Inferior parietal cortex (tissue), 1 donor: ENCODE results near the gene MS4A12.
A peak's percentile ranks its signal among the peaks of the same experiment; 100 is the strongest.
"Not testable (repeated sequence)": the region's sequence is repeated elsewhere in the genome, so short reads cannot be mapped to it uniquely, and the experiment has no call there.

Experiments
- DNase-seq: peaks from one replicate; pipeline ENCODE4 v3.0.0-alpha.2; 2016; ENCODE audit errors: extremely low spot score

MS4A12 gene

GRCh38 chr11:60492488-60493009 lies at the start of gene MS4A12:
Gene MS4A12, plus strand, starts transcription at chr11:60492778. Its CDS starts 4,541 bp downstream, at chr11:60497319.
- DNase-seq: no peak

GRCh38 chr11:60447070-60447469 lies 45.5 kb upstream of the MS4A12 start:
- DNase-seq: no peak

GRCh38 chr11:60447846-60448245 lies 44.7 kb upstream of the MS4A12 start:
- DNase-seq: no peak

GRCh38 chr11:60451185-60451584 lies 41.4 kb upstream of the MS4A12 start:
- DNase-seq: not testable (repeated sequence)

- no peak for DNase-seq
These were observed 38.4 kb upstream of the MS4A12 start for GRCh38 chr11:60454212-60454611.

GRCh38 chr11:60455531-60456042 lies 37.0 kb upstream of the MS4A12 start, which contains the start of gene MS4A1:
Gene MS4A1, plus strand, starts transcription at chr11:60455847. Its CDS starts 6,528 bp downstream, at chr11:60462375.
- DNase-seq: no peak

- no peak for DNase-seq
These were observed 35.0 kb upstream of the MS4A12 start for GRCh38 chr11:60457576-60457975.

GRCh38 chr11:60459345-60459744 lies 33.2 kb upstream of the MS4A12 start:
- no peak for DNase-seq

GRCh38 chr11:60468829-60469228 lies 23.7 kb upstream of the MS4A12 start:
- no peak for DNase-seq

GRCh38 chr11:60469723-60470122 lies 22.9 kb upstream of the MS4A12 start:
- DNase-seq: no peak

GRCh38 chr11:60477035-60477445 lies 15.5 kb upstream of the MS4A12 start:
- no peak for DNase-seq

GRCh38 chr11:60482361-60482760 lies 10.2 kb upstream of the MS4A12 start:
- no peak for DNase-seq

GRCh38 chr11:60485987-60486386 lies 6.6 kb upstream of the MS4A12 start:
- DNase-seq: no peak

- DNase-seq: no peak
These were observed 876 bp downstream of the MS4A12 start for GRCh38 chr11:60493454-60493853.

GRCh38 chr11:60498399-60498798 lies 5.8 kb downstream of the MS4A12 start:
- DNase-seq: no peak

GRCh38 chr11:60498853-60499252 lies 6.3 kb downstream of the MS4A12 start:
- peak; percentile 15 for DNase-seq

- DNase-seq: no peak
These were observed 7.8 kb downstream of the MS4A12 start for GRCh38 chr11:60500276-60500910.

GRCh38 chr11:60502221-60502775 lies 9.7 kb downstream of the MS4A12 start:
- DNase-seq: no peak

- DNase-seq: no peak
These were observed 11.8 kb downstream of the MS4A12 start for GRCh38 chr11:60504219-60504905.

GRCh38 chr11:60509609-60510008 lies 17.0 kb downstream of the MS4A12 start:
- not testable (repeated sequence) for DNase-seq

GRCh38 chr11:60510209-60510608 lies 17.6 kb downstream of the MS4A12 start:
- DNase-seq: not testable (repeated sequence)

- DNase-seq: no peak
These were observed 18.8 kb downstream of the MS4A12 start for GRCh38 chr11:60511393-60511792.
